K562 (cell line): Measurements from ENCODE around the gene UBALD2. TPM values are rescaled to one million over a fixed set of nuclear protein-coding genes. Genes with fewer than 3 reads are reported as not detected.

ENCODE experiments used
- BHLHE40 ChIP-seq: IDR thresholded peaks from 2 replicates; pipeline ENCODE4 v1.6.1; 2011; ENCODE audit warnings: low read length, improper control_type of control experiment
- KHSRP ChIP-seq: fragments of 450-650 bp; IDR thresholded peaks from 2 replicates; pipeline ENCODE4 v1.6.1; 2017
- RAD21 ChIP-seq, 2 experiments: fragments of 250-450 bp in 1 of 2; fragments of 450-650 bp in 1 of 2; sonication (Bioruptor Pico) in 1 of 2; formaldehyde crosslinking in 1 of 2; IDR thresholded peaks in 1 of 2; conservative IDR thresholded peaks in 1 of 2; 2 replicates each; pipeline versions ENCODE4 v1.4.0 to v1.8.0; 2020 to 2022; ENCODE audit warnings: mild to moderate bottlenecking in 2 of 2, moderate library complexity in 1 of 2
- SFPQ ChIP-seq: fragments of 200-400 bp; formaldehyde crosslinking; IDR thresholded peaks from 2 replicates; pipeline ENCODE4 v1.6.1; 2017; ENCODE audit warnings: mild to moderate bottlenecking, low read depth, low read length, moderate library complexity
- TAF9B ChIP-seq: fragments of 450-650 bp; IDR thresholded peaks from 2 replicates; pipeline ENCODE4 v1.6.1; 2018; ENCODE audit warnings: mild to moderate bottlenecking; ENCODE audit not compliant: partially characterized antibody
- ZC3H11A ChIP-seq: IDR thresholded peaks from 2 replicates; pipeline ENCODE4 v1.6.1; 2012; ENCODE audit warnings: low read depth, low read length, improper control_type of control experiment
- ZNF140 ChIP-seq: fragments of 250-450 bp; sonication (Bioruptor Pico); IDR thresholded peaks from 2 replicates; pipeline ENCODE4 v1.8.0; 2021; ENCODE audit warnings: moderate library complexity, mild to moderate bottlenecking, inconsistent platforms
- ZNF830 ChIP-seq: fragments of 250-450 bp; sonication (Bioruptor Pico); IDR thresholded peaks from 2 replicates; pipeline ENCODE4 v1.5.0; 2021; ENCODE audit warnings: mild to moderate bottlenecking
- polyA plus RNA-seq, 8 experiments: library from polyadenylated mRNA; depleted of rRNA in 4 of 8; stranded (reverse) in 5 of 8; unstranded in 3 of 8; fragments of >200 nt; fragmentation: Nextera tagmentation in 2 of 8; fragmentation: Illumina TruSeq in 1 of 8; extraction: Ambion mirVana in 2 of 8; extraction: Trizol in 1 of 8; gene quantifications; 2 replicates each; pipeline versions ENCODE4 v1.2.1 to v1.2.3, GENCODE V29; 2011 to 2014; ENCODE audit warnings: inconsistent platforms in 1 of 8, missing spikeins in 1 of 8
- total RNA-seq, 7 experiments: library from RNA; depleted of rRNA in 6 of 7; stranded (reverse); fragments of >200 nt in 6 of 7; fragmentation: Illumina TruSeq in 2 of 7; extraction: Trizol in 2 of 7; gene quantifications; 2 replicates each; pipeline versions ENCODE4 v1.2.1 to v1.2.3, GENCODE V29; 2011 to 2021; ENCODE audit warnings: low replicate concordance in 1 of 7
- TF ChIP-seq, protein P1 (sequence below): fragments of 450-650 bp; IDR thresholded peaks from 2 replicates; pipeline ENCODE4 v1.6.1; 2016; ENCODE audit warnings: mild to moderate bottlenecking, moderate library complexity
- TF ChIP-seq, protein P2 (sequence below): fragments of 250-450 bp; sonication (Bioruptor Pico); IDR thresholded peaks from 2 replicates; pipeline ENCODE4 v1.8.0; 2021; ENCODE audit warnings: moderate library complexity, mild to moderate bottlenecking, inconsistent platforms
- TF ChIP-seq, protein P3 (sequence below): IDR thresholded peaks from 2 replicates; pipeline ENCODE4 v1.6.1; 2014; ENCODE audit warnings: antibody characterized with exemption

UBALD2 gene
- total and polyA plus RNA-seq, 9 of the 15 experiments (the other 6 are each of a cell fraction or from before 2014, with no cell fraction given): 2.3 to 94.1 (median 25.3) TPM

- TF ChIP-seq ZNF140 (CRISPR knock-in tag): no peak
- no peak for TF ChIP-seq SFPQ
- peak in 1 of 2 experiments; percentile 20; a peak in 1 of 4 replicates for TF ChIP-seq RAD21 (CRISPR knock-in tag; conservative IDR thresholded peaks at IDR 0.05 in 1 of 2, IDR thresholded peaks at IDR 0.05 in 1 of 2)
- TF ChIP-seq, protein P1, sequence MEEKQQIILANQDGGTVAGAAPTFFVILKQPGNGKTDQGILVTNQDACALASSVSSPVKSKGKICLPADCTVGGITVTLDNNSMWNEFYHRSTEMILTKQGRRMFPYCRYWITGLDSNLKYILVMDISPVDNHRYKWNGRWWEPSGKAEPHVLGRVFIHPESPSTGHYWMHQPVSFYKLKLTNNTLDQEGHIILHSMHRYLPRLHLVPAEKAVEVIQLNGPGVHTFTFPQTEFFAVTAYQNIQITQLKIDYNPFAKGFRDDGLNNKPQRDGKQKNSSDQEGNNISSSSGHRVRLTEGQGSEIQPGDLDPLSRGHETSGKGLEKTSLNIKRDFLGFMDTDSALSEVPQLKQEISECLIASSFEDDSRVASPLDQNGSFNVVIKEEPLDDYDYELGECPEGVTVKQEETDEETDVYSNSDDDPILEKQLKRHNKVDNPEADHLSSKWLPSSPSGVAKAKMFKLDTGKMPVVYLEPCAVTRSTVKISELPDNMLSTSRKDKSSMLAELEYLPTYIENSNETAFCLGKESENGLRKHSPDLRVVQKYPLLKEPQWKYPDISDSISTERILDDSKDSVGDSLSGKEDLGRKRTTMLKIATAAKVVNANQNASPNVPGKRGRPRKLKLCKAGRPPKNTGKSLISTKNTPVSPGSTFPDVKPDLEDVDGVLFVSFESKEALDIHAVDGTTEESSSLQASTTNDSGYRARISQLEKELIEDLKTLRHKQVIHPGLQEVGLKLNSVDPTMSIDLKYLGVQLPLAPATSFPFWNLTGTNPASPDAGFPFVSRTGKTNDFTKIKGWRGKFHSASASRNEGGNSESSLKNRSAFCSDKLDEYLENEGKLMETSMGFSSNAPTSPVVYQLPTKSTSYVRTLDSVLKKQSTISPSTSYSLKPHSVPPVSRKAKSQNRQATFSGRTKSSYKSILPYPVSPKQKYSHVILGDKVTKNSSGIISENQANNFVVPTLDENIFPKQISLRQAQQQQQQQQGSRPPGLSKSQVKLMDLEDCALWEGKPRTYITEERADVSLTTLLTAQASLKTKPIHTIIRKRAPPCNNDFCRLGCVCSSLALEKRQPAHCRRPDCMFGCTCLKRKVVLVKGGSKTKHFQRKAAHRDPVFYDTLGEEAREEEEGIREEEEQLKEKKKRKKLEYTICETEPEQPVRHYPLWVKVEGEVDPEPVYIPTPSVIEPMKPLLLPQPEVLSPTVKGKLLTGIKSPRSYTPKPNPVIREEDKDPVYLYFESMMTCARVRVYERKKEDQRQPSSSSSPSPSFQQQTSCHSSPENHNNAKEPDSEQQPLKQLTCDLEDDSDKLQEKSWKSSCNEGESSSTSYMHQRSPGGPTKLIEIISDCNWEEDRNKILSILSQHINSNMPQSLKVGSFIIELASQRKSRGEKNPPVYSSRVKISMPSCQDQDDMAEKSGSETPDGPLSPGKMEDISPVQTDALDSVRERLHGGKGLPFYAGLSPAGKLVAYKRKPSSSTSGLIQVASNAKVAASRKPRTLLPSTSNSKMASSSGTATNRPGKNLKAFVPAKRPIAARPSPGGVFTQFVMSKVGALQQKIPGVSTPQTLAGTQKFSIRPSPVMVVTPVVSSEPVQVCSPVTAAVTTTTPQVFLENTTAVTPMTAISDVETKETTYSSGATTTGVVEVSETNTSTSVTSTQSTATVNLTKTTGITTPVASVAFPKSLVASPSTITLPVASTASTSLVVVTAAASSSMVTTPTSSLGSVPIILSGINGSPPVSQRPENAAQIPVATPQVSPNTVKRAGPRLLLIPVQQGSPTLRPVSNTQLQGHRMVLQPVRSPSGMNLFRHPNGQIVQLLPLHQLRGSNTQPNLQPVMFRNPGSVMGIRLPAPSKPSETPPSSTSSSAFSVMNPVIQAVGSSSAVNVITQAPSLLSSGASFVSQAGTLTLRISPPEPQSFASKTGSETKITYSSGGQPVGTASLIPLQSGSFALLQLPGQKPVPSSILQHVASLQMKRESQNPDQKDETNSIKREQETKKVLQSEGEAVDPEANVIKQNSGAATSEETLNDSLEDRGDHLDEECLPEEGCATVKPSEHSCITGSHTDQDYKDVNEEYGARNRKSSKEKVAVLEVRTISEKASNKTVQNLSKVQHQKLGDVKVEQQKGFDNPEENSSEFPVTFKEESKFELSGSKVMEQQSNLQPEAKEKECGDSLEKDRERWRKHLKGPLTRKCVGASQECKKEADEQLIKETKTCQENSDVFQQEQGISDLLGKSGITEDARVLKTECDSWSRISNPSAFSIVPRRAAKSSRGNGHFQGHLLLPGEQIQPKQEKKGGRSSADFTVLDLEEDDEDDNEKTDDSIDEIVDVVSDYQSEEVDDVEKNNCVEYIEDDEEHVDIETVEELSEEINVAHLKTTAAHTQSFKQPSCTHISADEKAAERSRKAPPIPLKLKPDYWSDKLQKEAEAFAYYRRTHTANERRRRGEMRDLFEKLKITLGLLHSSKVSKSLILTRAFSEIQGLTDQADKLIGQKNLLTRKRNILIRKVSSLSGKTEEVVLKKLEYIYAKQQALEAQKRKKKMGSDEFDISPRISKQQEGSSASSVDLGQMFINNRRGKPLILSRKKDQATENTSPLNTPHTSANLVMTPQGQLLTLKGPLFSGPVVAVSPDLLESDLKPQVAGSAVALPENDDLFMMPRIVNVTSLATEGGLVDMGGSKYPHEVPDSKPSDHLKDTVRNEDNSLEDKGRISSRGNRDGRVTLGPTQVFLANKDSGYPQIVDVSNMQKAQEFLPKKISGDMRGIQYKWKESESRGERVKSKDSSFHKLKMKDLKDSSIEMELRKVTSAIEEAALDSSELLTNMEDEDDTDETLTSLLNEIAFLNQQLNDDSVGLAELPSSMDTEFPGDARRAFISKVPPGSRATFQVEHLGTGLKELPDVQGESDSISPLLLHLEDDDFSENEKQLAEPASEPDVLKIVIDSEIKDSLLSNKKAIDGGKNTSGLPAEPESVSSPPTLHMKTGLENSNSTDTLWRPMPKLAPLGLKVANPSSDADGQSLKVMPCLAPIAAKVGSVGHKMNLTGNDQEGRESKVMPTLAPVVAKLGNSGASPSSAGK: peak; percentile 41; the same call in 1 of the 2 replicates
- TF ChIP-seq, protein P2, sequence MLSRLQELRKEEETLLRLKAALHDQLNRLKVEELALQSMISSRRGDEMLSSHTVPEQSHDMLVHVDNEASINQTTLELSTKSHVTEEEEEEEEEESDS (CRISPR knock-in tag): no peak
- no peak for TF ChIP-seq KHSRP
- no peak for TF ChIP-seq ZC3H11A
- peak; percentile 43; the same call in 1 of the 2 replicates for TF ChIP-seq BHLHE40
- TF ChIP-seq ZNF830 (CRISPR knock-in tag): no peak
- TF ChIP-seq, protein P3, sequence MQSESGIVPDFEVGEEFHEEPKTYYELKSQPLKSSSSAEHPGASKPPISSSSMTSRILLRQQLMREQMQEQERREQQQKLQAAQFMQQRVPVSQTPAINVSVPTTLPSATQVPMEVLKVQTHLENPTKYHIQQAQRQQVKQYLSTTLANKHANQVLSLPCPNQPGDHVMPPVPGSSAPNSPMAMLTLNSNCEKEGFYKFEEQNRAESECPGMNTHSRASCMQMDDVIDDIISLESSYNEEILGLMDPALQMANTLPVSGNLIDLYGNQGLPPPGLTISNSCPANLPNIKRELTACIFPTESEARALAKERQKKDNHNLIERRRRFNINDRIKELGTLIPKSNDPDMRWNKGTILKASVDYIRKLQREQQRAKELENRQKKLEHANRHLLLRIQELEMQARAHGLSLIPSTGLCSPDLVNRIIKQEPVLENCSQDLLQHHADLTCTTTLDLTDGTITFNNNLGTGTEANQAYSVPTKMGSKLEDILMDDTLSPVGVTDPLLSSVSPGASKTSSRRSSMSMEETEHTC: peak; percentile 83
- no peak for TF ChIP-seq TAF9B
These were observed 3.0 kb downstream of the UBALD2 start (continued) for GRCh38 chr17:76268015-76268749.
